Breast epithelium (tissue), 3 donors: ENCODE results near the gene RORB.

Experiments used
- POLR2A ChIP-seq: fragments of 450-650 bp; IDR thresholded peaks from one replicate; pipeline ENCODE4 v1.6.1; 2016; ENCODE audit warnings: antibody characterized with exemption, mild to moderate bottlenecking, moderate library complexity
- TF ChIP-seq, protein P1 (sequence below), 3 donors: fragments of 450-650 bp; IDR thresholded peaks; one replicate each; pipeline ENCODE4 v1.5.1; 2016 to 2017; ENCODE audit warnings: antibody characterized with exemption in 3 of 3, mild to moderate bottlenecking in 3 of 3, moderate library complexity in 3 of 3

DNA sequence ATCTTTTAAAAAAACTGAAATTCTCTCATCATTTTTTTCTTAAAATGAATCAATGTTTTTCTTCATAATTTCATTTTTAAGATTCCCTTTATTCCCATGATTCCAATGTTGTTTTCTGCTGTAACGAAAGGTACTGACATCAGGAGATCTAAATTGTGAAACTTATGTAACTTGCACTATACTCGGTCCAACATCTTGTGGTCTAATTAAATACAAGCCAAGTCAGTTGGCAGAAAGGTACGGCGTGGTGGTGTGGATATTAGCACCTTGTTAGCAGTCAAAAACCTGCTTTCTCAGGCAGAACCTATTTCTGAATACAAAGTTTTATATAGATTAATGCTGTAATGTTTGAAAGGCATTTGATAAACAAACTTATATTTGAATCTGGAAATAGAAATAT, 20.1 kb downstream of the RORB start:
- TF ChIP-seq, protein P1, sequence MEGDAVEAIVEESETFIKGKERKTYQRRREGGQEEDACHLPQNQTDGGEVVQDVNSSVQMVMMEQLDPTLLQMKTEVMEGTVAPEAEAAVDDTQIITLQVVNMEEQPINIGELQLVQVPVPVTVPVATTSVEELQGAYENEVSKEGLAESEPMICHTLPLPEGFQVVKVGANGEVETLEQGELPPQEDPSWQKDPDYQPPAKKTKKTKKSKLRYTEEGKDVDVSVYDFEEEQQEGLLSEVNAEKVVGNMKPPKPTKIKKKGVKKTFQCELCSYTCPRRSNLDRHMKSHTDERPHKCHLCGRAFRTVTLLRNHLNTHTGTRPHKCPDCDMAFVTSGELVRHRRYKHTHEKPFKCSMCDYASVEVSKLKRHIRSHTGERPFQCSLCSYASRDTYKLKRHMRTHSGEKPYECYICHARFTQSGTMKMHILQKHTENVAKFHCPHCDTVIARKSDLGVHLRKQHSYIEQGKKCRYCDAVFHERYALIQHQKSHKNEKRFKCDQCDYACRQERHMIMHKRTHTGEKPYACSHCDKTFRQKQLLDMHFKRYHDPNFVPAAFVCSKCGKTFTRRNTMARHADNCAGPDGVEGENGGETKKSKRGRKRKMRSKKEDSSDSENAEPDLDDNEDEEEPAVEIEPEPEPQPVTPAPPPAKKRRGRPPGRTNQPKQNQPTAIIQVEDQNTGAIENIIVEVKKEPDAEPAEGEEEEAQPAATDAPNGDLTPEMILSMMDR (IDR thresholded peaks at IDR 0.05): no peak
- no peak for TF ChIP-seq POLR2A
